GM12892 (cell line): Measurements from ENCODE around the gene OSBP2.
A peak's percentile ranks its signal among the peaks of the same experiment; 100 is the strongest.

Experiments used
- DNase-seq: peaks from one replicate; pipeline ENCODE4 v3.0.0; 2011; ENCODE audit not compliant: insufficient read length
- FAIRE-seq: peaks from 2 replicates; lab custom pipeline; 2011; peaks lifted over from hg19 to GRCh38; lab: Jason Lieb, UNC
- POLR2A ChIP-seq: IDR thresholded peaks from 2 replicates; pipeline ENCODE4 v1.6.1; 2011; ENCODE audit warnings: low read depth, low read length, control low read depth
- POLR2AphosphoS5 ChIP-seq: IDR thresholded peaks from 2 replicates; pipeline ENCODE4 v1.6.1; 2011; ENCODE audit warnings: low read depth, low read length, control low read depth
- TAF1 ChIP-seq: IDR thresholded peaks from 2 replicates; pipeline ENCODE4 v1.6.1; 2011; ENCODE audit warnings: low read depth, mild to moderate bottlenecking, control low read depth, low read length, borderline replicate concordance

OSBP2 gene

GRCh38 chr22:30885591-30885990 lies 190.9 kb downstream of the OSBP2 start:
- DNase-seq (no peak), FAIRE-seq (no peak)
- TF ChIP-seq POLR2A (no peak), POLR2AphosphoS5 (no peak), TAF1 (no peak)

- FAIRE-seq (no peak), DNase-seq (peak; percentile 2)
- TF ChIP-seq POLR2AphosphoS5, result no peak
- no peak for TF ChIP-seq TAF1
- TF ChIP-seq POLR2A, result no peak
These were observed 192.8 kb downstream of the OSBP2 start for GRCh38 chr22:30887453-30887852.

GRCh38 chr22:30887861-30888260 lies 193.2 kb downstream of the OSBP2 start:
- no peak for FAIRE-seq
- no peak for TF ChIP-seq TAF1
- TF ChIP-seq POLR2A, result no peak
- no peak for TF ChIP-seq POLR2AphosphoS5
- peak; percentile 5 for DNase-seq

GRCh38 chr22:30889268-30889995 lies 194.8 kb downstream of the OSBP2 start:
- TF ChIP-seq POLR2A (no peak), POLR2AphosphoS5 (no peak), TAF1 (no peak)
- peak; percentile 8 for DNase-seq
- no peak for FAIRE-seq

GRCh38 chr22:30889996-30890480 lies 195.4 kb downstream of the OSBP2 start:
- TF ChIP-seq POLR2AphosphoS5, result no peak
- TF ChIP-seq TAF1, result no peak
- TF ChIP-seq POLR2A, result no peak
- FAIRE-seq (no peak), DNase-seq (peak; percentile 9)

- TF ChIP-seq POLR2AphosphoS5 (no peak), POLR2A (no peak)
- DNase-seq, result peak; percentile 73
- FAIRE-seq, result peak; percentile 80
These were observed 196.2 kb downstream of the OSBP2 start for GRCh38 chr22:30890686-30891442.

- no peak for FAIRE-seq
- no peak for TF ChIP-seq POLR2AphosphoS5
- DNase-seq, result no peak
These were observed 196.7 kb downstream of the OSBP2 start for GRCh38 chr22:30891443-30891755.

- DNase-seq (no peak), FAIRE-seq (no peak)
- TF ChIP-seq POLR2A (no peak), TAF1 (no peak), POLR2AphosphoS5 (no peak)
These were observed 197.1 kb downstream of the OSBP2 start for GRCh38 chr22:30891781-30892180.

GRCh38 chr22:30892286-30892685 lies 197.6 kb downstream of the OSBP2 start:
- no peak for TF ChIP-seq TAF1
- TF ChIP-seq POLR2A, result no peak
- TF ChIP-seq POLR2AphosphoS5, result no peak
- FAIRE-seq, result no peak
- DNase-seq, result peak; percentile 5

GRCh38 chr22:30892731-30893221 lies 198.1 kb downstream of the OSBP2 start:
- TF ChIP-seq TAF1 (no peak), POLR2A (no peak), POLR2AphosphoS5 (no peak)
- DNase-seq (no peak), FAIRE-seq (no peak)

- DNase-seq (no peak), FAIRE-seq (no peak)
- TF ChIP-seq TAF1, result no peak
- no peak for TF ChIP-seq POLR2AphosphoS5
- TF ChIP-seq POLR2A, result no peak
These were observed 199.0 kb downstream of the OSBP2 start for GRCh38 chr22:30893434-30894370.
